Measurements from ENCODE around the gene COCH.

DNA sequence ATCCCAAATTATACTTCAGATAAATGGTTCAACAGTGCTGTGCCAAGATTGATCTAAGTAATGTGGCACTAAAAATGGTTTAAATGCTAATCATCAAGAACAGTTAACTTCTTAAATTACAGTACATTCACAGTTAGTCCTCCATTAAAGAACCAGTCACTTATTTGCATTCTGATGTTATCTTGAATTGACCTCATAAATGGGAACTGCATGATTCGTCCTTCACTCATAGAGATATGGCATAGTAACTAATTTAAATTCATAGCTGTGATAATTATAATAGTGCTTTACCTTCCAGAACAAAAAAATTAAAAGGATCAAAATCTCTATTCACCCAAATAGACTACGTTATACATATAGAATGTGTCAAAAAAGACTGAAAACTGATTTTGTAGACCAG, 61.1 kb downstream of the COCH start:
- no peak for TF ChIP-seq POLR2A (IDR thresholded peaks at IDR 0.05; ENCODE audit: low read depth, low read length)
- no peak for TF ChIP-seq POLR2AphosphoS5 (IDR thresholded peaks at IDR 0.05; ENCODE audit: low read depth, low read length)
- no peak for TF ChIP-seq TAF1 (IDR thresholded peaks at IDR 0.05; ENCODE audit: low read depth, low read length)
- no peak for TF ChIP-seq PAX5 (IDR thresholded peaks at IDR 0.05; ENCODE audit: insufficient read depth, low read length, severe bottlenecking)
- TF ChIP-seq SPI1 (IDR thresholded peaks at IDR 0.05; ENCODE audit: low read depth, low read length) = no peak
- no peak for TF ChIP-seq POU2F2 (IDR thresholded peaks at IDR 0.05; ENCODE audit: low read depth, low read length)

Measured in GM12891 (cell line).